ENCODE data around the gene NTF4.
"Not testable (repeated sequence)": the region's sequence is repeated elsewhere in the genome, so short reads cannot be mapped to it uniquely, and the experiment has no call there.

Gene NTF4

DNA sequence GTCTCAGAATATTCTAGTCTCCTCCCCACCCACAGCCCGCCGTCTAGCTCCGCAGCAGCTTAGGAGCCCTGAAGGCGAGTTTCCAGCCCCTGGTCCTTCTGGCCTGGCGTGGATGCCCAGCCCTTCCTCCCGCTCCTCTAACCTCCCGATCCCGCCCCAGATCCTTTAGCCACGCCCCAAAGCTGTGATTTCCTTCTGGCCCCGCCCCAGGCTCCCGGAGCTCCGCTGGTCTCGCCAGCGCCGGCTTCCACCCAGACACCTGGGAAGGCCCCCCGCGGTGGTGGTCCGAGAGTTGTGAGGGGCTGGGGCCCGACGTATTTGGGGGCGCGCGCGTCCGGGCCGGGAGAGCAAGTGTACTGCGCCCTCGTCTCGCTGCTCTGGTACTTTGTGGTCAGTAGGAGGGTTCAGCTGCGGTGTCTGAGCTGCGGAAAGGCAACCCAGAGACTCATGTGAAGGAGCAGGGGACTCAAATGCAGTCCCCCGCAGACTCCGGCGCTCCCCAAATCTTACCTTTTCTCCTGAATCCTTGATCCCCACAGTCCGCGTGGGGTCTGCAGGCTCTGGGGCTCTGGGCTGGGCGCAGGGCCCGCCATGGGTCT, 6.9 kb downstream of the NTF4 start, which contains the start of gene CGB7:
CGB7 (minus strand) TSS at position 114 of the 599 bp plus-strand sequence. CDS start 2,374 bp downstream, outside the sequence.
- DNase-seq (ENCODE audit: low spot score): peak; percentile 46

DNA sequence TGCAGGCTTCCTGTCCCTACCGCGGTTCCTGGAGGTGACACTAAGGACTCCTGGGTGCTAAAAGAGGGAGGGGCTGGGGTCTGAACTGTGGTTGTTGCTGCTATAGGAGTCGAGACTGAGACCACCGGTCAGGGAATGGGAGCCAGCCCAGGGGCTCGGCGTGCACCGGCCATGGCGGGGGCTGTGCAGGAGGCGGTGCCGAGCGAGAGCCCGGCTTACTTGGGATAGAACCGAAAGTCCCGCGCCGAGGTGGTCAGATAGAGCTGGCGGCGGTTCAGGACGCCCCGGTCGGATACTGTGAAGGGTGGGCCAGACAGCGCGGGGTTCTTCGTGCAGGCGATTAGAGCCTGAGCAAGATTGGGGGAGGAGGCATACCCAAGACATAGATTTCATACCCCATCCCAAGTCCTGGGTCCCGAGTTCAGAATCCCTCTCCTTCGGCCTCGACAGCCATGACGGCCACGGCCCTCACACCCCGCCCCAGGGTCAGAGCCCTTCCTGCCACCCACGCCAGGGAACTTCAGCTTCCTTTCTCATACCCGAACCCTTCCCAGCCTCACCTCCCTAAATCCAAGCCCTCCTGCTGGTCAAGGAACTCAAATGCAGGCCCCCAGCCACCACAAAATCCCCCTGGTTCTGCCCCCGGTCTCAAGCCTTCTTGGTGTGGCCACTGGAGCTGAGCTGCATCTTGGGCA, 7.6 kb downstream of the NTF4 start:
- not testable (repeated sequence) for DNase-seq (ENCODE audit: low spot score)

DNA sequence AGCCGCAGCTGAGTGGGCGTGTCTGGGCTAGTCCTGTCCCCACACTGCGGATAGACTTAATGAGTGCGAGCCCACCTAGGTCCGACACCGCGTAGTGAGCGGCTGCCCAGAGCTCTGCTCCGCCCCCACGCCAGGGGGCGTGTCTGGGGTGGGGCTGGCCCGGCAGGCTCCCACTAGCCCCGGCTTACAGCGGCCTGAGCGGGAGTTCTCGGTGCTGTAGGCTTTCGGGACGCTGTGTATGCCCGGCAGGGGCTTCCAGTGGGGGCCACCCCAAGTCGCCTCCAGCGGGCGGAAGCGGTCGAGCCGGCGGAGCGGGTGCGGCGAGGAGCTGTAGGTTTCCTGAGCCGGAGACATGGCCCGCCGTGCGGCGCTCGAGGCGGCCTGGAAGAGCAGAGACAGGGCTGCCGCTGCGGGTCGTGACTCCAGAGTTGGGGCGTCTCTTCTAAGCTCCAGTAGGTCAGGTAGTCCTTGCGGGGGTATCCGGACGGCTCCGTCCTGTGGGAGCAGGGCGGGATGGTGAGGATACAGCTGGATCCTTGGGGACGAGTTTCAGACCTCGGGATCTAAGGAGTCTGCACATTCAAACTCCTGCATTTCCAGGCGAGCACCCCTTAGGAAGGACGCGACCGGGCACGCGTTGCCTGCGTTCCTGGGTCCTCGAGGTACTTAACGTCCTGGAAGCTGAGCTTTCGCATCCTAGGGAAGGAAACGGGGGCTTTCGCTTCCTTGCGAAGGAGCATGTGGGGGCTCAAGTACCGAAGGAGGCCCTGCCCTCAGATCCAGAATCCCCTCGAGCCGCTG, 8.3 kb downstream of the NTF4 start:
- DNase-seq (ENCODE audit: low spot score): no peak

DNA sequence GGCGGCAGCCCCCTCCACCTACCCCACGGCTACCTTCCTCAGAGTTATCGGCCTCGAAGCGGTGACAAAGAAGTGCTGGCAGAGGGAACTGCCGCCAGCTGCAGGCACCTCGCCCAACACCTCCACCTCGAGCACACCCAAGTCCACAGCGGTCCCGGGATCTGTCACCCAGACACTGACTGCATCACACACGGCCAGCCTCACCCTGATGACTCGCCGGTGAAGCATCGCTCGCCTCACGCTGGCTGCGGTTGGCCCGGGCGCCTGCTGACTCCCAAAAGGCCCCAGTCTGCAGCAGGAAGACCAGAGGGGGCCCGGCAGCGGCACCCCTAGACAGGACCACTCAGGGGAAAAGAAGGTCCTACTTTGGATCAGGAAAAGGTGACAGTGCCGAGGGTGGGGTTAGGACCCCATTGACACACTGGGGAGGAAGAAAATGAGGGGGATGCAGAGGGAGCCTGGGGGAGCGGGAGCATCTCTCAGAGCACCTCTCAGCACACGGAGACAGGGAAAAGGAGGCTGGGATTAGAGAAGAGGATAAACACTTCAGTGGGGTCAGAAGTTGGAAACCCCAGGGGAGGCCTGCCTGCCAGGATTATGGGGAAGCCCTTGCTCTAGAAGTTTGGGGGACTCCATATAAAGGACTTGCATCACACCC, 14.1 kb downstream of the NTF4 start:
- DNase-seq (ENCODE audit: low spot score): not testable (repeated sequence)

DNA sequence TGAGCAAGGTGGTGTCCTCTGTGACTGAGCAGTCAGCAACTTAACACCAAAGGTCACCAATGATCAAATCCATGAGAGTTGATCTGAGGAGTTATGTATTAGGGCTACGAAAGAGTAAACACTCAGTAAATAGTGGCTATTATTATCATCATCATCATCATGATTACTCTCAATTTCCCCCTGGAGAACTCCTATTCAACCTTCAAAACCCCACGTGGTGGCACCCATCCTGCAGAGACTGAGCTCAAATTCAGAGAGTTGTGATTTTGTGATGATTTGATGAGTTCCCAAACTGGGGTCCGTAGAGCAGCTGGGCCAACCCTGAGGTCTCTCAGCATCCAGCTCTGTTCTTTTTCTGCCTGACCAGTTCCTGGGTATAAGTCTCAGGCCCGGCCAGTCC, 14.8 kb downstream of the NTF4 start:
- not testable (repeated sequence) for DNase-seq (ENCODE audit: low spot score)

DNA sequence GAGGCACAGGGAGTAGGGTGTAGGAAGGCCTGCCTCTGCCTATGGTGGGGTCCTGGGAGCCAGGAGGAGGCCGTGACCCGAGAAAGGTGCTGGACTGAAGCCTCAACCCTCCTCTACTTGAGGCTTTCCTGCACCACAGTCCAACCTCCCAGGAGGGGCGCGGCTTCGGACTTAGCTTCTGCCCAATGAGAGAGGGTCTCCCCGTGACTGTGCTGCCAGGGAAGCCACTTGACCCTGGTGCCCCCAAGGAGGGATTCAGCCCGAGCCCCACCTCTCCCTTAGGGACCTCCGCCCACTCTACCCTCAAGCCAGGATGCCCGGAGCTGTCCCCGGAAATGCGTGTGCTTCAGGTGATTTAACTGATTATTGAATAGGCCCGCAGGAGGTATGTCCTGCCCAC, 15.6 kb downstream of the NTF4 start, which contains the start of gene CGB8:
CGB8 (minus strand) TSS at position 101 of the 400 bp plus-strand sequence. CDS start 372 bp downstream, outside the sequence.
- not testable (repeated sequence) for DNase-seq (ENCODE audit: low spot score)

DNA sequence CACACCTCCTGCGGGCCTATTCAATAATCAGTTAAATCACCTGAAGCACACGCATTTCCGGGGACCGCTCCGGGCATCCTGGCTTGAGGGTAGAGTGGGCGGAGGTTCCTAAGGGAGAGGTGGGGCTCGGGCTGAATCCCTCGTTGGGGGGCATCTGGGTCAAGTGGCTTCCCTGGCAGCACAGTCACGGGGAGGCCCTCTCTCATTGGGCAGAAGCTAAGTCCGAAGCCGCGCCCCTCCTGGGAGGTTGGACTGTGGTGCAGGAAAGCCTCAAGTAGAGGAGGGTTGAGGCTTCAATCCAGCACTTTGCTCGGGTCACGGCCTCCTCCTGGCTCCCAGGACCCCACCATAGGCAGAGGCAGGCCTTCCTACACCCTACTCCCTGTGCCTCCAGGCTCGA, 21.1 kb downstream of the NTF4 start, which contains the start of gene CGB5:
CGB5 (plus strand) TSS at position 301 of the 400 bp plus-strand sequence. CDS start 362 bp downstream, outside the sequence.
- not testable (repeated sequence) for DNase-seq (ENCODE audit: low spot score)

DNA sequence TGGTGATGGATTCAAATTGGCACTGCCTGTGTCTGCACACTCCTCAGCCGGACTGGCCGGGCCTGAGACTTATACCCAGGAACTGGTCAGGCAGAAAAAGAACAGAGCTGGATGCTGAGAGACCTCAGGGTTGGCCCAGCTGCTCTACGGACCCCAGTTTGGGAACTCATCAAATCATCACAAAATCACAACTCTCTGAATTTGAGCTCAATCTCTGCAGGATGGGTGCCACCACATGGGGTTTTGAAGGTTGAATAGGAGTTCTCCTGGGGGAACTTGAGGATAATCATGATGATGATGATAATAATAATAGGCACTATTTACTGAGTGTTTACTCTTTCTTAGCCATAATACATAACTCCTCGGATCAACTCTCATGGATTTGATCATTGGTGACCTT, 22.0 kb downstream of the NTF4 start:
- DNase-seq (ENCODE audit: low spot score): not testable (repeated sequence)

DNA sequence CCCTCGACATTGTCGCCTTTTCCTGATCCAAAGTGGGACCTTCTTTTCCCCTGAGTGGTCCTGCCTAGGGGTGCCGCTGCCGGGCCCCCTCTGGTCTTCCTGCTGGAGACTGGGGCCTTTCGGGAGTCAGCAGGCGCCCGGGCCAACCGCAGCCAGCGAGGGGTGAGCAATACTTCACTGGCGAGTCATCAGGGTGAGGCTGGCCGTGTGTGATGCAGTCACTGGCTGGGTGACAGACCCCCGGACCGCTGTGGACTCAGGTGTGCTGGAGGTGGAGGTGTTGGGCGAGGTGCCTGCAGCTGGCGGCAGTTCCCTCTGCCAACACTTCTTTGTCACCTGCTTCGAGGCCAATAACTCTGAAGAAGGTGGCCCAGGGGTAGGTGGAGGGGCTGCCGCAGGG, 22.4 kb downstream of the NTF4 start:
- no peak for DNase-seq (ENCODE audit: low spot score)

DNA sequence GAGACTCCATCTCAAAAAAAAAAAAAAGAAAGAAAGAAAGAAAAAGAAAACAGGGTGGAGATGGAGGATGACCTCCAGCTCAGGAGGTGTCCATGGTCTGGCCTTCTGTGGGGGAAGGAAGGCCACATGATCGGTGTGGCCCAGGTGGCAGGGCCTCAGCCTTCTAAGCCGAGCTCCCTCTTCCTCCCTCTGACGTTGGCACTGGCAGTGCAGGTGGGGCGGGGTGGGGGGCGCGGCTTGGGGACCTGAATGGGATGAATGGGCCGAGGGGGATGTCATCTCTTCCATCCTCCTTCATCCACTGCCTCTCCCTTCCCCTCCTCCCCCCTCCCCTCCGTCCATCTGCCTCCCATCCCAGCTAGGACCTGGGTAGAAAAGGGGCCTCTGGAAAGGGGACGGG, 24.9 kb downstream of the NTF4 start:
- DNase-seq (ENCODE audit: low spot score): not testable (repeated sequence)

DNA sequence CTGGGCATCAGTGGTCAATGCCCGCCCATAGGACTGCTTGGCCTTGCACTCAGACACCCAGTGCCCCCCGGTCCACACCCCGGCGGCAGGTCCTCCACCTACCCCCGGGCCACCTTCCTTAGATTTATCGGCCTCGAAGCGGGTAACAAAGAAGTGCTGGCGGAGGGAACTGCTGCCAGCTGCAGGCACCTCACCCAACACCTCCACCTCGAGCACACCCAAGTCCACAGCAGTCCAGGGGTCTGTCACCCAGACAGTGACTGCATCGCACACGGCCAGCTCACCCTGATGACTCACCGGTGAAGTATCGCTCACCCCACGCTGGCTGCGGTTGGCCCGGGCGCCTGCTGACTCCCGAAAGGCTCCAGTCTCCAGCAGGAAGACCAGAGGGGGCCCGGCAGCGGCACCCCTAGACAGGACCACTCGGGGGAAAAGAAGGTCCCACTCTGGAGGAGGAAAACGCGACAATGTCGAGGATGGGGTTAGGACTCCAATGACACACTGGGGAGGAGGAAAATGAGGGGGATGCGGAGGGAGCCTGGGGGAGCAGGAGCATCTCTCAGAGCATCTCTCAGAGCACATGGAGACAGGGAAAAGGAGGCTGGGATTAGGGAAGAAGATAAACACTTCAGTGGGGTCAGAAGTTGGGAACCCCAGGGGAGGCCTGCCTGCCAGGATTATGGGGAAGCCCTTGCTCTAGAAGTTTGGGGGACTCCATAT, 25.9 kb downstream of the NTF4 start:
- DNase-seq (ENCODE audit: low spot score): not testable (repeated sequence)

DNA sequence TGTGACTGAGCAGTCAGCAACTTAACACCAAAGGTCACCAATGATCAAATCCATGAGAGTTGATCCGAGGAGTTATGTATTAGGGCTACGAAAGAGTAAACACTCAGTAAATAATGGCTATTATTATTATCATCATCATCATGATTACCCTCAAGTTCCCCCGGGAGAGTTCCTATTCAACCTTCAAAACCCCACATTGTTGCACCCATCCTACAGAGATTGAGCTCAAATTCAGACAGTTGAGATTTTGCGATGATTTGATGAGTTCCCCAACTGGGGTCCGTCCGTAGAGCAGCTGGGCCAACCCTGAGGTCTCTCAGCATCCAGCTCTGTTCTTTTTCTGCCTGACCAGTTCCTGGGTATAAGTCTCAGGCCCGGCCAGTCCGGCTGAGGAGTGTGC, 26.5 kb downstream of the NTF4 start:
- not testable (repeated sequence) for DNase-seq (ENCODE audit: low spot score)

DNA sequence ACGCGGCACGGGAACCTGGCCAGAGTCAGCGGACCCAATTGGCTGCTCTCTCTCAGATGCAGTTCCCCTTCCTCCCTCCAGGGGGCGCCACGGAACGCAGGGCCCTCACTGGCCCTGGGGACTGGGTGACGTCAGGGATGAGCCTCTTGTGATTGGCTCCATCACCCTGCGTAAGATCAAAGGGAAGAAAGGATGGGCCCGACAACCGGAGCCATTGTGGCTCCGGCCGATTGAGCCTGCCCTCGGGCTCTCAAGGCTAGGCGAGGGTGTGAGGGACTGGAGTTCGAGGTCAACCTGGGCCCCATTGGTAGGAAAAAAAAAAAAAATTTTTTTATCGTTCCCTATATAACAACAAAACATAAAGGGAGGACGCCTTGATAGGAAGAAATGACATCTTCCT, 27.8 kb downstream of the NTF4 start, which contains the start of gene CGB1:
CGB1 (minus strand) TSS at position 81 of the 400 bp plus-strand sequence. CDS start 184 bp downstream, outside the sequence.
- peak; percentile 62 for DNase-seq (ENCODE audit: low spot score)

DNA sequence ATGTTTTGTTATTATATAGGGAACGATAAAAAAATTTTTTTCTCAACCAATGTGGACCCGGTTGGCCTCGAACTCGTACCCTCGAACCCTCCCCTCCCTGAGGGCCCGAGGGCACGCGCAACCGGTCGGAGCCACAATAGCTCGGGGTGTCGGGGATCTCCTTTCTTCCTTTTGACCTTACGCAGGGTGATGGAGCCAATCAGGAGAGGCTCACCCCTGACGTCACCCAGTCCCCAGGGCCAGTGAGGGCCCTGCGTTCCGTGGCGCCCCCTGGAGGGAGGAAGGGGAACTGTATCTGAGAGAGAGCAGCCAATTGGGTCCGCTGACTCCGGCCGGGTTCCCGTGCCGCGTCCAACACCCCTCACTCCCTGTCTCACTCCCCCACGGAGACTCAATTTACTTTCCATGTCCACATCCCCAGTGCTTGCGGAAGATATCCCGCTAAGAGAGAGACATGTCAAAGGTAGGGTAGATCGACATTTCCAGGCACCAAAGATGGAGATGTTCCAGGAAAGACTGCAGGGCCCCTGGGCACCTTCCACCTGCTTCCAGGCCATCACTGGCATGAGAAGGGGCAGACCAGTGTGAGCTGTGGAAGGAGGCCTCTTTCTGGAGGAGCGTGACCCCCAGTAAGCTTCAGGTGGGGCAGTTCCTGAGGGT, 32.8 kb downstream of the NTF4 start, which contains the start of gene CGB2:
CGB2 (plus strand) TSS at position 249 of the 660 bp plus-strand sequence; CDS start at position 455, 206 bp downstream.
- peak; percentile 48 for DNase-seq (ENCODE audit: low spot score)

DNA sequence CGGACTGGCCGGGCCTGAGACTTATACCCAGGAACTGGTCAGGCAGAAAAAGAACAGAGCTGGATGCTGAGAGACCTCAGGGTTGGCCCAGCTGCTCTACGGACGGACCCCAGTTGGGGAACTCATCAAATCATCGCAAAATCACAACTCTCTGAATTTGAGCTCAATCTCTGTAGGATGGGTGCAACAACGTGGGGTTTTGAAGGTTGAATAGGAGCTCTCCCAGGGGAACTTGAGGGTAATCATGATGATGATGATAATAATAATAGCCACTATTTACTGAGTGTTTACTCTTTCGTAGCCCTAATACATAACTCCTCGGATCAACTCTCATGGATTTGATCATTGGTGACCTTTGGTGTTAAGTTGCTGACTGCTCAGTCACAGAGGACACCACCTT, 34.3 kb downstream of the NTF4 start:
- not testable (repeated sequence) for DNase-seq (ENCODE audit: low spot score)

DNA sequence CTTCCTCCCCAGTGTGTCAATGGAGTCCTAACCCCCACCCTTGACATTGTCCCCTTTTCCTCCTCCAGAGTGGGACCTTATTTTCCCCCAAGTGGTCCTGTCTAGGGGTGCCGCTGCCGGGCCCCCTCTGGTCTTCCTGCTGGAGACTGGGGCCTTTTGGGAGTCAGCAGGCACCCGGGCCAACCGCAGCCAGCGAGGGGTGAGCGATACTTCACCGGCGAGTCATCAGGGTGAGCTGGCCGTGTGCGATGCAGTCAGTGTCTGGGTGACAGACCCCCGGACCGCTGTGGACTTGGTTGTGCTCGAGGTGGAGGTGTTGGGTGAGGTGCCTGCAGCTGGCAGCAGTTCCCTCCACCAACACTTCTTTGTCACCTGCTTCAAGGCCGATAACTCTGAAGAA, 34.9 kb downstream of the NTF4 start:
- DNase-seq (ENCODE audit: low spot score): not testable (repeated sequence)

DNA sequence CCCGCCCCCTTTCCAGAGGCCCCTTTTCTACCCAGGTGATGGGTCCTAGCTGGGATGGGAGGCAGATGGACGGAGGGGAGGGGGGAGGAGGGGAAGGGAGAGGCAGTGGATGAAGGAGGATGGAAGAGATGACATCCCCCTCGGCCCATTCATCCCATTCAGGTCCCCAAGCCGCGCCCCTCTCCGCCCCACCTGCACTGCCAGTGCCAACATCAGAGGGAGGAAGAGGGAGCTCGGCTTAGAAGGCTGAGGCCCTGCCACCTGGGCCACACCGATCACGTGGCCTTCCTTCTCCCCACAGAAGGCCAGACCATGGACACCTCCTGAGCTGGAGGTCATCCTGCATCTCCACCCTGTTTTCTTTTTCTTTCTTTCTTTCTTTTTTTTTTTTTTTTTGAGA, 35.9 kb downstream of the NTF4 start:
- not testable (repeated sequence) for DNase-seq (ENCODE audit: low spot score)

DNA sequence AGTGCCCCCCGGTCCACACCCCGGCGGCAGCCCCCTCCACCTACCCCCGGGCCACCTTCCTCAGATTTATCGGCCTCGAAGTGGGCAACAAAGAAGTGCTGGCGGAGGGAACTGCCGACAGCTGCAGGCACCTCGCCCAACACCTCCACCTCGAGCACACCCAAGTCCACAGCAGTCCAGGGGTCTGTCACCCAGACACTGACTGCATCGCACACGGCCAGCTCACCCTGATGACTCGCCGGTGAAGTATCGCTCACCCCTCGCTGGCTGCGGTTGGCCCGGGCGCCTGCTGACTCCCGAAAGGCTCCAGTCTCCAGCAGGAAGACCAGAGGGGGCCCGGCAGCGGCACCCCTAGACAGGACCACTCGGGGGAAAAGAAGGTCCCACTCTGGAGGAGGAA, 39.0 kb downstream of the NTF4 start:
- not testable (repeated sequence) for DNase-seq (ENCODE audit: low spot score)

DNA sequence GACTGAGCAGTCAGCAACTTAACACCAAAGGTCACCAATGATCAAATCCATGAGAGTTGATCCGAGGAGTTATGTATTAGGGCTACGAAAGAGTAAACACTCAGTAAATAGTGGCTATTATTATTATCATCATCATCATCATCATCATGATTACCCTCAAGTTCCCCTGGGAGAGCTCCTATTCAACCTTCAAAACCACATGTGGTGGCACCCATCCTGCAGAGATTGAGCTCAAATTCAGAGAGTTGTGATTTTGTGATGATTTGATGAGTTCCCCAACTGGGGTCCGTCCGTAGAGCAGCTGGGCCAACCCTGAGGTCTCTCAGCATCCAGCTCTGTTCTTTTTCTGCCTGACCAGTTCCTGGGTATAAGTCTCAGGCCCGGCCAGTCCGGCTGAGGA, 39.5 kb downstream of the NTF4 start:
- DNase-seq (ENCODE audit: low spot score): not testable (repeated sequence)

DNA sequence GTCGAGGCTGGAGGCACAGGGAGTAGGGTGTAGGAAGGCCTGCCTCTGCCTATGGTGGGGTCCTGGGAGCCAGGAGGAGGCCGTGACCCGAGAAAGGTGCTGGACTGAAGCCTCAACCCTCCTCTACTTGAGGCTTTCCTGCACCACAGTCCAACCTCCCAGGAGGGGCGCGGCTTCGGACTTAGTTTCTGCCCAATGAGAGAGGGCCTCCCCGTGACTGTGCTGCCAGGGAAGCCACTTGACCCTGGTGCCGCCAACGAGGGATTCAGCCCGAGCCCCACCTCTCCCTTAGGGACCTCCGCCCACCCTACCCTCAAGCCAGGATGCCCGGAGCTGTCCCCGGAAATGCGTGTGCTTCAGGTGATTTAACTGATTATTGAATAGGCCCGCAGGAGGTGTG, 40.4 kb downstream of the NTF4 start, which contains the start of gene CGB3:
CGB3 (minus strand) TSS at position 101 of the 400 bp plus-strand sequence. CDS start 362 bp downstream, outside the sequence.
- not testable (repeated sequence) for DNase-seq (ENCODE audit: low spot score)

All from SK-N-DZ (cell line).